Natural killer cell (primary cell): ENCODE measurements around the gene FHL3. TPM values are rescaled to one million over a fixed set of nuclear protein-coding genes. Genes with fewer than 3 reads are reported as not detected.

ENCODE experiments used
- ATAC-seq, 3 donors: fragments of 150-1000 bp in 2 of 3; fragments of 200-7000 bp in 1 of 3; cut with Tn5 transposase; 1 replicate in 1 of 3; 2 replicates in 2 of 3; pipeline ENCODE4 v1.10.0; 2021; ENCODE audit warnings: mild to moderate bottlenecking in 2 of 3, moderate library complexity in 2 of 3
- DNase-seq, 2 donors: peaks; one replicate each; pipeline versions ENCODE4 v3.0.0 to v3.0.0-alpha.2; 2013 to 2021; ENCODE audit warnings: mixed read lengths in 1 of 2
- H3K27ac ChIP-seq: one replicate; pipeline ENCODE4 v1.5.1; 2013; ENCODE audit warnings: mild to moderate bottlenecking, low read length
- H3K27me3 ChIP-seq: one replicate; pipeline ENCODE4 v1.6.1; 2013; ENCODE audit warnings: low read length; ENCODE audit not compliant: control insufficient read depth, insufficient read depth
- H3K36me3 ChIP-seq: one replicate; pipeline ENCODE4 v1.6.1; 2013; ENCODE audit warnings: low read length; ENCODE audit not compliant: control insufficient read depth, insufficient read depth
- H3K4me1 ChIP-seq: one replicate; pipeline ENCODE4 v1.6.1; 2013; ENCODE audit warnings: low read length; ENCODE audit not compliant: control insufficient read depth, insufficient read depth
- H3K4me3 ChIP-seq: one replicate; pipeline ENCODE4 v1.5.1; 2013; ENCODE audit warnings: low read length
- H3K9me3 ChIP-seq: one replicate; pipeline ENCODE4 v1.6.1; 2013; ENCODE audit warnings: low read length; ENCODE audit not compliant: control insufficient read depth, insufficient read depth
- H3K27ac Mint-ChIP-seq, 2 donors: one replicate each; pipeline ENCODE4 v1.8.0; 2022; ENCODE audit warnings: mild to moderate bottlenecking in 2 of 2, mixed read lengths in 2 of 2, moderate library complexity in 1 of 2
- H3K27me3 Mint-ChIP-seq, 2 donors: one replicate each; pipeline ENCODE4 v1.8.0; 2022; ENCODE audit warnings: low read depth in 2 of 2, mixed read lengths in 2 of 2
- H3K36me3 Mint-ChIP-seq: one replicate; pipeline ENCODE4 v1.8.0; 2022; ENCODE audit warnings: mixed read lengths
- H3K4me1 Mint-ChIP-seq, 2 donors: one replicate each; pipeline ENCODE4 v1.8.0; 2022; ENCODE audit warnings: mixed read lengths in 2 of 2
- H3K4me3 Mint-ChIP-seq: one replicate; pipeline ENCODE4 v1.8.0; 2022; ENCODE audit warnings: mild to moderate bottlenecking, moderate library complexity, mixed read lengths
- H3K9me3 Mint-ChIP-seq, 2 donors: one replicate each; pipeline ENCODE4 v1.8.0; 2022; ENCODE audit warnings: mixed read lengths in 2 of 2
- WGBS: methylation state at CpG from one replicate; pipeline ENCODE4 v1.1.7; 2013; ENCODE audit warnings: missing lambda C conversion rate; ENCODE audit not compliant: insufficient coverage; 5-methylcytosine and 5-hydroxymethylcytosine counted together
- intact Hi-C: fragments of 100-400 bp; cut with micrococcal nuclease; formaldehyde crosslinking; loops from one replicate; pipeline ENCODE4 v1.14.2; 2022
- total RNA-seq, 4 donors: library from RNA; stranded (reverse); fragments of 120-200 nt in 1 of 4; gene quantifications; one replicate each; pipeline versions ENCODE4 v1.2.3 to v1.2.4, GENCODE V29; 2013 to 2022
- TF ChIP-seq, protein P1 (sequence below): fragments of 200-600 bp; IDR thresholded peaks from one replicate; pipeline ENCODE4 v1.8.0; 2022; ENCODE audit warnings: antibody characterized with exemption

The FHL3 gene
- total RNA-seq, 3 donors from 2014 or later (not counting 1 experiment from before 2014, with no cell fraction given), result 49.3 to 82.6 (median 53.6) TPM

DNA sequence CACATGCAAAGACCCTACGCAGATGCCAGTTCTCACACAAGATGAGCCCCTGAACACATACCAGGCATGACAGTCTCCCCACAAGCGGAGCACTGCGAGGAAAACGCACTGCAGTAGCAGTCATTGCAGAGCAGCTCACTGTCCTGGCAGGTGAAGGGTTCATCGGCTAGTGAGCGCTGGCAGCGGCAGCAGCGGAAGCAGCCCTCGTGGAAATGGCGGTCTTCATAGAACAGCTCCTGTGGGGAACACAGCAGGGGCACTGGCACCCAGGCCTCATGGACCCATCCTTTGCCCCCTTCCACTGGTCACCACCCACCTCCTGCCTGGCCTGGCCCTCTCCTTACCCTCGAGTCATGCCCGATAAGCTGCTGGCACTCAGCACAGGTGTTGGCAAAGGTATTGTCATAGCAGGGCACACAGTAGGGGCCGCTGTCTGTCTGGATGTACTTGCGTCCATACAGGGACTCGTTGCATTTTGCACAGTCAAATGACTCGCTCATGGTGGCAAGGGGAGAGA, 6.3 kb downstream of the FHL3 start:
- Mint-ChIP-seq H3K36me3 (no peaks in the 10 kb centered on the region), H3K27me3 (no peaks in the 10 kb centered on the region), H3K27ac (peak overlapping the region; percentile 88 to 92), H3K4me1 (peaks cover 64 to 73% of the 10 kb centered on the region in 2 donors), H3K9me3 (no peaks in the 10 kb centered on the region), H3K4me3 (peak overlapping the region; percentile 63)
- intact Hi-C loops, result no loop called here
- H3K36me3 ChIP-seq, result peaks cover 26% of the 10 kb centered on the region
- peaks cover 77% of the 10 kb centered on the region for H3K4me1 ChIP-seq
- H3K9me3 ChIP-seq, result no peaks in the 10 kb centered on the region
- H3K4me3 ChIP-seq, result no peak overlapping the region
- DNase-seq, result no peak
- TF ChIP-seq, protein P1, sequence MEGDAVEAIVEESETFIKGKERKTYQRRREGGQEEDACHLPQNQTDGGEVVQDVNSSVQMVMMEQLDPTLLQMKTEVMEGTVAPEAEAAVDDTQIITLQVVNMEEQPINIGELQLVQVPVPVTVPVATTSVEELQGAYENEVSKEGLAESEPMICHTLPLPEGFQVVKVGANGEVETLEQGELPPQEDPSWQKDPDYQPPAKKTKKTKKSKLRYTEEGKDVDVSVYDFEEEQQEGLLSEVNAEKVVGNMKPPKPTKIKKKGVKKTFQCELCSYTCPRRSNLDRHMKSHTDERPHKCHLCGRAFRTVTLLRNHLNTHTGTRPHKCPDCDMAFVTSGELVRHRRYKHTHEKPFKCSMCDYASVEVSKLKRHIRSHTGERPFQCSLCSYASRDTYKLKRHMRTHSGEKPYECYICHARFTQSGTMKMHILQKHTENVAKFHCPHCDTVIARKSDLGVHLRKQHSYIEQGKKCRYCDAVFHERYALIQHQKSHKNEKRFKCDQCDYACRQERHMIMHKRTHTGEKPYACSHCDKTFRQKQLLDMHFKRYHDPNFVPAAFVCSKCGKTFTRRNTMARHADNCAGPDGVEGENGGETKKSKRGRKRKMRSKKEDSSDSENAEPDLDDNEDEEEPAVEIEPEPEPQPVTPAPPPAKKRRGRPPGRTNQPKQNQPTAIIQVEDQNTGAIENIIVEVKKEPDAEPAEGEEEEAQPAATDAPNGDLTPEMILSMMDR, result no peak
- H3K27me3 ChIP-seq, result no peaks in the 10 kb centered on the region
- peak overlapping the region; percentile 50 for H3K27ac ChIP-seq
- ATAC-seq, result no peak
- WGBS, result 84% methylated on average over 16 of the region's 16 CpGs

DNA sequence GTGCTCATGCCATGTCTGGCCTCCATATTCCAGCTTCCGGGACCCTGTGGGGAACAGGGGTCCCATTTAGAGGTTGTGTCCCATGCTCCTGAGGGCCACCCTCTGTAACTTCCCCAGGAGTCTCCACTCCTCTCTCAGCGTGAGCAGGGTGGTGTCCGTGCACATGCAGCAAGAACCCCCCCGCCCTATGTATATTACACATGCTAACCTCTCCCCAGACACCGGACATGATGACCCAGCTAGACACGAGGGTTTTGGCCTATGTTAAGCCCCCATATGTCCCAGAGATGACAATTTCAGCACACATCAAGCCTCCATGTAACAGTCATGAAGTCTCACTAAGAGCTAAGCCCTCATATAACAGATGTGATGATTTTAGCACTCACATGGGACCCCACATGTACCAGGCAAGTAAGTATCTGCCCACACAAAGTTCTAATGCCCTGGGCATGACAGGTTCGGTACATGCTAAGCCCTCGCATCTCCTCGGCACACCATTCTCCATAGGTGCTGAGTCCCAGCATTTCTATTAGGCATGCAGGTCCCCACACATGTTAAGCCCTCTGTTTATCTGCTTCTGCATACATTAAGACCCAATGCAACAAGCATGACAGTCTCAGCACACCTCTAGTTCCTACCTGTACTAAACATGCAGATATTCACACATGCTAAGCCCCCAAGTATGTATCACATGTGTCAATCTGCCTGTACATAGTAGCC, 7.1 kb downstream of the FHL3 start:
- Histone ChIP-seq H3K27ac (no peak overlapping the region), H3K36me3 (peaks cover 26% of the 10 kb centered on the region), H3K9me3 (no peaks in the 10 kb centered on the region), H3K4me3 (no peak overlapping the region), H3K27me3 (no peaks in the 10 kb centered on the region), H3K4me1 (peaks cover 70% of the 10 kb centered on the region)
- H3K4me1 Mint-ChIP-seq, result peaks cover 57 to 67% of the 10 kb centered on the region in 2 donors
- no peaks in the 10 kb centered on the region for H3K27me3 Mint-ChIP-seq
- peak overlapping the region; percentile 21 for H3K4me3 Mint-ChIP-seq
- intact Hi-C loops, result no loop called here
- H3K27ac Mint-ChIP-seq, result peak overlapping the region; percentile 88 to 92
- TF ChIP-seq, protein P1, result no peak
- DNase-seq (no peak), ATAC-seq (no peak)
- no peaks in the 10 kb centered on the region for H3K9me3 Mint-ChIP-seq
- 93% methylated on average over 9 of the region's 9 CpGs for WGBS
- no peaks in the 10 kb centered on the region for H3K36me3 Mint-ChIP-seq

DNA sequence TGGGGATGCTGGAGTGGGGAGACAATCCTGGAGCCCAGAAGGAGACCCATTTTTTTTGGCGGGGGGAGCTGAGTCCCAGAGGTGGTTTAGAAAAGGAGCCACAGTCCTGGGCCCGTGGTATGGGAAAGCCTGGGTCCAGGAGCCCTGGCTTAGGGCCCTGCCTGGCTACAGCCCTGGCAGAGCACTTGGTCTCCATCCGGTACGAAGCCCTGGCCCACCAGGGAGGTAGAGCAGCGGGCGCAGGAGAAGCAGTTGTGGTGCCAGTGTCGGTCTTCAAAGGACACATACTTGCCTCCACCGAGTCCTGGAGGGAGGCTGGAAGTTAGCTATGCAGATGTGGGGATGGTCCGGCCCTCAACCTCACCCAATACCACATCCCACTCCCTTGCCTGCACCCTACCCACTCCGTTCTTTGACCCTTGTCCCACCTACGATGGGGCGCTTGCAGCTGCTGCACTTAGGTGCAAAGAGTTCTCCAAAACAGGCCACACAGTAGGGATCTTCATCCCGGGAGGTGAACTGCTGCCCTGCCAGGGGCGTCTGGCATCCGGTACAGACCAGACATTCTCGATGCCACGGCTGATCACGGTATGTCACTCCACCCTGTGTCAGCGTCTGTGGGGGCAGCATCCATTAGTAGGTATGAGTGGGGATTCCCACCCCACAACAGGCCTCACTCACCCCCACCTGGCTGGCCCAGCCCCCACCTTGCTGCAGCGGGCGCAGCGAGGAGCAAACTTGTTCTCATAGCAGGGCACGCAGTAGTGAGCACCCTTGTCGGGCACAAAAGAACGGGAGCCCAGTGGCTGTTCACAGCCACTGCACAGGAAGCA, 7.8 kb downstream of the FHL3 start:
- intact Hi-C loops, result no loop called here
- H3K27me3 Mint-ChIP-seq, result no peaks in the 10 kb centered on the region
- peaks cover 55 to 64% of the 10 kb centered on the region in 2 donors for H3K4me1 Mint-ChIP-seq
- WGBS, result 91% methylated on average over 25 of the region's 25 CpGs
- DNase-seq (no peak), ATAC-seq (no peak)
- H3K9me3 Mint-ChIP-seq, result no peaks in the 10 kb centered on the region
- TF ChIP-seq, protein P1, result no peak
- Histone ChIP-seq H3K27me3 (no peaks in the 10 kb centered on the region), H3K36me3 (peaks cover 26% of the 10 kb centered on the region), H3K4me1 (peaks cover 65% of the 10 kb centered on the region), H3K9me3 (no peaks in the 10 kb centered on the region), H3K27ac (peak overlapping the region; percentile 23), H3K4me3 (no peak overlapping the region)
- peak overlapping the region; percentile 88 to 92 for H3K27ac Mint-ChIP-seq
- no peak overlapping the region for H3K4me3 Mint-ChIP-seq
- no peaks in the 10 kb centered on the region for H3K36me3 Mint-ChIP-seq
